ENCODE measurements around the gene HMOX1. TPM values are rescaled to one million over a fixed set of nuclear protein-coding genes. Genes with fewer than 3 reads are reported as not detected.

The HMOX1 gene
- total and polyA plus RNA-seq, 2 donors (not counting 3 experiments of a cell fraction or from before 2014, with no cell fraction given), result 41.1 to 69.1 TPM

DNA sequence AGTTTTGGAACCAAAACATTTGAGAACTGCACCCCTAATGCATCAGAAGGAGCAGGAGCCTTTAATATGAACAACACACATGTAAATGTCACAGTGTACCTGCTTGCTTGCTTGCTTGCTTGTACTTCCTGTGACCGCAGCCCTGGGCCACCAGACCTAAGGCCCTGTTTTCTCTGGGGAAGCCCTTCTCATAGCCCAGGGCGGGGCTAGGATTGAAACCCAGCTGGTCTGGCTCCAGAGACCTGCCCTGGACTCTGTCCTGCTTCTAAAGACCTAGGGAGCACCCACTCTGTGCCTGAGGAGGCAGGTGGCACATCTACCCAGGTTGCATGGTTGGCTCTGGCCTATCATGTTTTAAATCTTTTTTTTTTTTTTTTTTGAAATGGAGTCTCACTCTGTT lies 11.5 kb downstream of the HMOX1 start:
- H3K4me2 ChIP-seq (ENCODE audit: insufficient read depth, low read length), result no peak overlapping the region
- no peak overlapping the region for H3K27ac ChIP-seq (ENCODE audit: insufficient read depth, low read depth, low read length)
- H3K36me3 ChIP-seq (ENCODE audit: control insufficient read depth in 2 of 2, extremely low read depth in 1 of 2, insufficient read depth in 2 of 2, low read length in 2 of 2), result peaks cover 16 to 22% of the 10 kb centered on the region in 2 experiments
- DNase-seq (ENCODE audit: low read depth, low spot score) (no peak), FAIRE-seq (no peak)
- H3K9me3 ChIP-seq (replicated peaks; ENCODE audit: control insufficient read depth, insufficient read depth, low read length), result no peaks in the 10 kb centered on the region
- H3K9me1 ChIP-seq (replicated peaks; ENCODE audit: control insufficient read depth, extremely low read depth, insufficient read depth, low read length), result no peaks in the 10 kb centered on the region
- H4K20me1 ChIP-seq (replicated peaks; ENCODE audit: control insufficient read depth, extremely low read depth, insufficient read depth, low read length), result no peaks in the 10 kb centered on the region
- no peak overlapping the region for H3K9ac ChIP-seq (replicated peaks; ENCODE audit: extremely low read depth, insufficient read depth, low read length)
- intact Hi-C loops (cut with micrococcal nuclease), result no loop called here
- no TSS peak for BruUV-seq (replicated peaks)
- no peak overlapping the region for H3K4me3 ChIP-seq (replicated peaks in 1 of 3; ENCODE audit: insufficient read depth in 1 of 3, low read depth in 1 of 3, low read length in 3 of 3)
- H3K79me2 ChIP-seq (ENCODE audit: control insufficient read depth, insufficient read depth, low read length), result no peaks in the 10 kb centered on the region
- ChIA-PET POLR2A (interaction anchor here (0.9 kb wide), 1 partner anchor 32 kb away, joined by 3 read pairs; no protein-coding TSS in a partner anchor), CTCF (interaction anchor here (0.9 kb wide), 1 partner anchor 12 kb away, joined by 3 read pairs; no protein-coding TSS in a partner anchor)
- dilution Hi-C loops (cut with MboI; ENCODE audit: extremely low pct_ligation_motif_present, low sequenced_read_pairs), result no loop called here
- peaks cover 1% of the 10 kb centered on the region for H3K4me1 ChIP-seq (ENCODE audit: control insufficient read depth, extremely low read depth, insufficient read depth, low read length)
- H3K27me3 ChIP-seq (ENCODE audit: control insufficient read depth in 2 of 2, insufficient read depth in 2 of 2, low read length in 2 of 2), result no peaks in the 10 kb centered on the region
- no peak overlapping the region for H2AFZ ChIP-seq (ENCODE audit: low read depth, low read length)
- TF ChIP-seq FOS (IDR thresholded peaks at IDR 0.05; ENCODE audit: borderline replicate concordance, insufficient read depth, low read length) (no peak), GATA2 (IDR thresholded peaks at IDR 0.05; ENCODE audit: insufficient read depth, insufficient read length, low read depth, low read length) (no peak), EZH2 (IDR thresholded peaks at IDR 0.05; ENCODE audit: borderline replicate concordance, low read depth, low read length, severe bottlenecking) (no peak), MAX (IDR thresholded peaks at IDR 0.05; ENCODE audit: insufficient read depth, insufficient read length) (no peak), JUN (IDR thresholded peaks at IDR 0.05; ENCODE audit: borderline replicate concordance, insufficient read depth, insufficient read length, low read depth) (no peak)
- TF ChIP-seq, protein P1, sequence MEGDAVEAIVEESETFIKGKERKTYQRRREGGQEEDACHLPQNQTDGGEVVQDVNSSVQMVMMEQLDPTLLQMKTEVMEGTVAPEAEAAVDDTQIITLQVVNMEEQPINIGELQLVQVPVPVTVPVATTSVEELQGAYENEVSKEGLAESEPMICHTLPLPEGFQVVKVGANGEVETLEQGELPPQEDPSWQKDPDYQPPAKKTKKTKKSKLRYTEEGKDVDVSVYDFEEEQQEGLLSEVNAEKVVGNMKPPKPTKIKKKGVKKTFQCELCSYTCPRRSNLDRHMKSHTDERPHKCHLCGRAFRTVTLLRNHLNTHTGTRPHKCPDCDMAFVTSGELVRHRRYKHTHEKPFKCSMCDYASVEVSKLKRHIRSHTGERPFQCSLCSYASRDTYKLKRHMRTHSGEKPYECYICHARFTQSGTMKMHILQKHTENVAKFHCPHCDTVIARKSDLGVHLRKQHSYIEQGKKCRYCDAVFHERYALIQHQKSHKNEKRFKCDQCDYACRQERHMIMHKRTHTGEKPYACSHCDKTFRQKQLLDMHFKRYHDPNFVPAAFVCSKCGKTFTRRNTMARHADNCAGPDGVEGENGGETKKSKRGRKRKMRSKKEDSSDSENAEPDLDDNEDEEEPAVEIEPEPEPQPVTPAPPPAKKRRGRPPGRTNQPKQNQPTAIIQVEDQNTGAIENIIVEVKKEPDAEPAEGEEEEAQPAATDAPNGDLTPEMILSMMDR (IDR thresholded peaks at IDR 0.05; ENCODE audit: extremely low read depth in 1 of 2, insufficient read depth in 1 of 2, low read depth in 1 of 2, low read length in 2 of 2), result no peak

All from endothelial cell of umbilical vein (primary cell).